HL-60 (cell line): ENCODE results near the gene WNT7A.

Source experiments
- CTCF ChIP-seq: IDR thresholded peaks from one replicate; pipeline ENCODE4 v1.5.1; 2011; ENCODE audit warnings: low read length, control low read depth, inconsistent platforms; ENCODE audit not compliant: insufficient read depth
- GABPA ChIP-seq: IDR thresholded peaks from 2 replicates; pipeline ENCODE4 v1.6.1; 2012; ENCODE audit warnings: low read depth
- POLR2AphosphoS5 ChIP-seq: IDR thresholded peaks from 2 replicates; pipeline ENCODE4 v1.6.1; 2012; ENCODE audit warnings: low read depth
- SPI1 ChIP-seq: IDR thresholded peaks from 2 replicates; pipeline ENCODE4 v1.6.1; 2012; ENCODE audit warnings: low read depth, mild to moderate bottlenecking, borderline replicate concordance
- TF ChIP-seq, protein P1 (sequence below): IDR thresholded peaks from 2 replicates; pipeline ENCODE4 v1.6.1; 2012; ENCODE audit warnings: low read depth; ENCODE audit not compliant: insufficient replicate concordance

- TF ChIP-seq GABPA (no peak), CTCF (no peak), POLR2AphosphoS5 (no peak), SPI1 (no peak)
- TF ChIP-seq, protein P1, sequence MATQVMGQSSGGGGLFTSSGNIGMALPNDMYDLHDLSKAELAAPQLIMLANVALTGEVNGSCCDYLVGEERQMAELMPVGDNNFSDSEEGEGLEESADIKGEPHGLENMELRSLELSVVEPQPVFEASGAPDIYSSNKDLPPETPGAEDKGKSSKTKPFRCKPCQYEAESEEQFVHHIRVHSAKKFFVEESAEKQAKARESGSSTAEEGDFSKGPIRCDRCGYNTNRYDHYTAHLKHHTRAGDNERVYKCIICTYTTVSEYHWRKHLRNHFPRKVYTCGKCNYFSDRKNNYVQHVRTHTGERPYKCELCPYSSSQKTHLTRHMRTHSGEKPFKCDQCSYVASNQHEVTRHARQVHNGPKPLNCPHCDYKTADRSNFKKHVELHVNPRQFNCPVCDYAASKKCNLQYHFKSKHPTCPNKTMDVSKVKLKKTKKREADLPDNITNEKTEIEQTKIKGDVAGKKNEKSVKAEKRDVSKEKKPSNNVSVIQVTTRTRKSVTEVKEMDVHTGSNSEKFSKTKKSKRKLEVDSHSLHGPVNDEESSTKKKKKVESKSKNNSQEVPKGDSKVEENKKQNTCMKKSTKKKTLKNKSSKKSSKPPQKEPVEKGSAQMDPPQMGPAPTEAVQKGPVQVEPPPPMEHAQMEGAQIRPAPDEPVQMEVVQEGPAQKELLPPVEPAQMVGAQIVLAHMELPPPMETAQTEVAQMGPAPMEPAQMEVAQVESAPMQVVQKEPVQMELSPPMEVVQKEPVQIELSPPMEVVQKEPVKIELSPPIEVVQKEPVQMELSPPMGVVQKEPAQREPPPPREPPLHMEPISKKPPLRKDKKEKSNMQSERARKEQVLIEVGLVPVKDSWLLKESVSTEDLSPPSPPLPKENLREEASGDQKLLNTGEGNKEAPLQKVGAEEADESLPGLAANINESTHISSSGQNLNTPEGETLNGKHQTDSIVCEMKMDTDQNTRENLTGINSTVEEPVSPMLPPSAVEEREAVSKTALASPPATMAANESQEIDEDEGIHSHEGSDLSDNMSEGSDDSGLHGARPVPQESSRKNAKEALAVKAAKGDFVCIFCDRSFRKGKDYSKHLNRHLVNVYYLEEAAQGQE, result no peak
Observed at GRCh38 chr3:13827699-13828098, 52.2 kb downstream of the WNT7A start.
